Measurements from ENCODE around the gene DACH1.

GRCh38 chr13:71685072-71685471 is 181.9 kb downstream of the DACH1 start:
- TF ChIP-seq CTCF (IDR thresholded peaks at IDR 0.05; ENCODE audit: poor library complexity) (no peak), EZH2phosphoT487 (IDR thresholded peaks at IDR 0.05; ENCODE audit: low read depth, severe bottlenecking, unreplicated experiment) (no peak), EZH2 (IDR thresholded peaks at IDR 0.05; ENCODE audit: borderline replicate concordance) (no peak)

All from hepatocyte (in vitro differentiated cells).